ENCODE data around the gene SMPDL3A.

SMPDL3A gene

DNA sequence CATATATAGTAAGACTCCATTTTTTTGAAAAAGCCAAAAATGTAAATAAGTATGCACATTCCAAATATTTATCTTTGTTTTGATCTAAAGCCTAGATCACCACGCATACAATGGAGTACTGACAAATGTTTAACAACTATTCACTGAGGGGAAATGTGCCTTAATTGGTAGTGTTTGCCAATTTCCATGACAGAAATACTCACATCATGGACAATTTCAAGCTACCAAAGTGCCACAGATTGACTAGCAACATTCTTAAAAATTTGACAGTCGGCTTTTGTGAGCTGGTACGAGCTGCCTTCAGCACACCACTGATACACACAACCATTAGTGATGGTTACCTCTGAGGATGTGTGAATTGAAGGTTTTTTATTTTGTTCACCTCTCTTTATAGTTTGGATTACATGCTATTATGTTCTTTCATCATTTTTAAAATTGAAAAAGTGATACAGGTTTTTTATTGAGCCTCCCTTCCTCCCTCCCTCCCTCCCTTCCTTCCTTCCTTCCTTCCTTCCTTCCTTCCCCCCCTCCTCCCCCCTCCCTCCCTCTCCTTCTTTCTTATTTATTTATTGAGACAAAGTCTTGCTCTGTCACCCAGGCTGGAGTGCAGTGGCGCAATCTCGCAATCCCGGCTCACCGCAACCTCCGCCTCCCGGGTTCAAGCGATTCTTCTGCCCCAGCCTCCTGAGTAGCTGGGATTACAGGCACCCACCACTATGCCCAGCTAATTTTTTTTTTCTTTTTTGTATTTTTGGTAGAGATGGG, 19.2 kb downstream of the SMPDL3A start:
- no peak for DNase-seq

DNA sequence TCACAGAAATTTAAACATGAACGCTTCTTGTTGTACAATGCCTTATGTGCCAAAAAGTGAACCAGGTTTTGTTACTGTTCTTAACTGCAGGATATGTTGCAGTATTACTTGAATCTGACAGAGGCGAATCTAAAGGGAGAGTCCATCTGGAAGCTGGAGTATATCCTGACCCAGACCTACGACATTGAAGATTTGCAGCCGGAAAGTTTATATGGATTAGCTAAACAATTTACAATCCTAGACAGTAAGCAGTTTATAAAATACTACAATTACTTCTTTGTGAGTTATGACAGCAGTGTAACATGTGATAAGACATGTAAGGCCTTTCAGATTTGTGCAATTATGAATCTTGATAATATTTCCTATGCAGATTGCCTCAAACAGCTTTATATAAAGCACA, 19.9 kb downstream of the SMPDL3A start:
- no peak for DNase-seq

DNA sequence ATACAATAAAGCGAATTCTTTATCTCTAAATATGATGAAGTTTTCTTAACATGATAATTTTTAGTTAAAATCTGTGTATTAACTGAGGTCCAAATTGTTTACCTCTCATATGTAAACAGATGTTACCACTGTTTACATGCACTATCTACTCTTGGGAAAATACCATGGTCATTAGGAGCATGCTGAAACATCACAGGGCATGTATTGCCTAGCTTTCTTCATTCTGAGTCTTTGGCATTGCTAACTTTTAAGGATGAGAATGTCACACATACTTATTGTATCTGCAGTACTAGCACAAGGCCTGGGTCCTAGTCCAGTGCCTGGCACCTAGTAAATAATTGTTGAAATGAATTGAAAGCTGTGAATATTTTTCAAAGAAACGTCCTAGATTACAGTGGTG, 20.6 kb downstream of the SMPDL3A start:
- no peak for DNase-seq

DNA sequence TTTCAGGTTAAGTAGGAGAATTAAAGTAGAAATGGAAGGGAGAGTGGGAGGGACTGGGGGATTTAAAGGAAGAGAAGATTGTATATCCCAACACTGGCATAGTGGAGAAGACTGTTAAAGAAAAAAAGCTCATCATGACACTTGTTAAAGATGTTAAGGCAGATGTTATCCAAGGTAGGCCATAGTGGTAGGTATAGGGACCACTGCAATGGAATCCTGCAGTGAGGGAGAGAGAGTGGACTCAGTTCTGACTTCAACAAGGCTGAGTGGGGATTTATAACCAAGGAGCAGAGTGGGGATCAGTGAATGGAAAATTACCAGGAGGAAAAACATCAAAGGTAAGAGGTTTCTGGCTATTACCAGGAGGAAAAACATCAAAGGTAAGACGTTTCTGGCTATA, 21.1 kb downstream of the SMPDL3A start:
- no peak for DNase-seq

DNA sequence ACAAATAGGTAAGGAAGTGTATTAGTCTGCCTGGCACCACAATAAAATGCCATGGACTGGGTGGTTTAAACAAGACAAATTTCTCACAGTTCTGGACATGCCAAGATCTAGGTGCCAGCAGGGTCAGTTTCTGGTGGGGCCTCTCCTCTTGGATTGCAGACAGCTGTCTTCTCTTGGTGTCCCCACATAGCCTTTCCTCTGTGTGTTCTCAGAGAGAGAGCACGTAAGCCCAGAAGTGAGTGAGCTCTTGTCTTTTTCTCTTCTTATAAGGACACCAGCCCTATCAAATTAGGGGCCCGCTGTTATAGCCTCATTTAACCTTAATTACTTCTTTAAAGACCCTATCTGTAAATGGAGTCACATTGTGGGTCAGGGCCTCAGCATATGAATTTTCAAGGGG, 28.3 kb downstream of the SMPDL3A start:
- DNase-seq = no peak

DNA sequence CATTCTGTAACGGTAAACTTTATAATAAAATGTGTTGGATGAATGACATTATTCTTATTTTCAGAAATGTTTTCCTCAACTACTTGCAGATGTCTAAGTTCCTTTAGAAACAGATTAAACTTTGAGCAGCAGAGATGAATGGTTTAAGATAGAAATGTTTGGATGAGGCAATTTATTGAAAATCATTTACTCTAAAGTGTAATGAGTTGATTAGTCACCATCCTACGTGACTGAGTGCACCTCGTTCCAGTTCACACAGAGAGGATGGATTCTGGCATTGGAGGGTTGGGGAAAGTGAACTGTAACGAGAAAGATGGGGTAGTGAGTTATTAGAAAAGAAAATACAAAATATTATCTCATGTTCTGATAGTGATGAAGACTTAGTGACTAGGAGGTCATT, 28.7 kb downstream of the SMPDL3A start:
- no peak for DNase-seq

DNA sequence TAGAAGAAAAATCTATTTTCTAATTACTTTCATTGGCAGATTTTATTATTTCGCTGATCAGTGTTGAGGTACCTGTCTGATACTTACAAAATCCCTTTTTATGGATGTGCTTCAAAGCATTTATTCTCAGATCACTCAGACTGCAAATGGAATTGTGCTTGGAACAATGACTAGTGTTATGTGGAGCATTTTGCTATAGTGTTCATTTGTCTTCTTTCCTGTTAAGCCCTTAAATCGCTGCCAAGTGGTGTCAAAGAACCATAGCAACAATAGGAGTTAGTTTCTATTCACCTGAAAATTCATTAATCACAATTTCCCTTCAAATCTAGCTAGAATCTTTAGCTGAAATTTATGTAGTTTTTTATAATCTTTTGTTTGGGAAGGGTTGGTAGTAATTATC, 29.8 kb downstream of the SMPDL3A start:
- no peak for DNase-seq

DNA sequence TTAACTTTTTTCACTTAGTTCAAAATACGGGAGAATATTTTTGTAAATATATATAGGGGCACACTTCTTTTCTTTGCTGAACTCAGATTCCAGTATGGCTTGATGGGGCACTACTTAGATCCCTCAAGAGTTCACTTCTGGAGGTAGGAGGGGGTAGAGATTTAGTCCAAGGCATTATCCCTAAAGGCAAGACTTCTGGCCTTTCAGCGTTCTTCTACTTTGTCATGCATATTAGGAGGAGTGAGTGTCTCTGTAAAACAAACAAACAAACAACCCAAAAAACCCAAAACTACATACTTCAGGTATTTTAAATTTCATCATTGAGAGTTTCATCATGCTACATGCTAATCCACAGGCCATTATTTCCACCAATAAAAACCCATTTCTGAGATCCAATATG, 32.0 kb downstream of the SMPDL3A start:
- no peak for DNase-seq

DNA sequence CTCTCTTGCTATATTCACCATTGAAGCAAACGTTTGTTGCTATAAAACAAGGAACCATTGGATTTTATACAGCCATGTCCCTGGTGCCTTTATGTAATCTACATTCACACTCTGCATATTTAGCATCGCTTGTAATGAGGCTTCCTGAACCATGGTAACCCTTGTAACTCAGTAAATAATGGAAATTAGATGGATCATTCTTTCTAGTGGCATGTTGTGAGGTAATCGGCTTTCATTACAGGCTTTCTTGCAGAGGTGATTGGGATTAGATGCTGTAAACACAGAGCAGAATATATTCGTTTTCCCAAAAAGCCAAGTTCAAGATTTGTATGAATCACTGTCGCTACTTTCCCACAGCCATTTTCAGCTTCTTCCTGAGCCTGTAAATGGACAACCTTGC, 36.1 kb downstream of the SMPDL3A start:
- no peak for DNase-seq

DNA sequence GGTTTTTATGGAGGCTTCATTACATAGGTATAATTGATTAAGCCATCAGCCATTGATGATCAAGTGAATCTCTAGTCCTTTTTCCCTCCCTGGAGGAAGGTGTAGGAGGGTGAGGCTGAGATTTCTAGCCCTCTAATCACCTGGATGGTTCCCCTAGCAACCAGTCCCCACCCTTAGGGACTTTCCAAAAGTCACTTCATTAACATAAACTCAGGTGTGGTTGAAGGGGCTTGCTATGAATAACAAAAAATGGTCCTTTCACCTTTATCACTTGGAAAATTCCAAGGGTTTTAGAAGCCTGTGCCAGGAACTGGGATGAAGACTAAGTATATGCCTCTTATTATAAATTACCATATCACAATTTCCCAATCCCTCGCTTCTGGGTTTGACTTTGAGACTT, 40.4 kb downstream of the SMPDL3A start:
- no peak for DNase-seq

DNA sequence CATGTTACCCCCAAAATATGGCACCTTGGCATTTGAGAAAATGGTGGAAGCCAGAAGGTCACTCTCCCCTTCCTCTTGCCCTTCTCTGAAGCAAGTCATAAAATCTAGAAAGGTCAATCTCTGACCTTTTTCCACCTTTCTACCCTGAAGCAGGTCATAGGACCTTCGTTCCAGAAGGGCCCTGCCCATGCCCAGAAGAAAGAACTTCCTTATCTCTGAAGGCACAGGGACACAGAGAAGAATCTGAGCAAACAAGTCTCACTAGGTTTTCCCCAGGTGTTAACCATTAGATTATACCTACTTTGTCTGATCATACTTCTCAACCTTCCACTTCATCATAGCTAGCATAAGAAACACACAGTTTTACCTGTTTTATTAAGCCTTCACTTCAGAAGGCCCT, 42.5 kb downstream of the SMPDL3A start:
- no peak for DNase-seq

DNA sequence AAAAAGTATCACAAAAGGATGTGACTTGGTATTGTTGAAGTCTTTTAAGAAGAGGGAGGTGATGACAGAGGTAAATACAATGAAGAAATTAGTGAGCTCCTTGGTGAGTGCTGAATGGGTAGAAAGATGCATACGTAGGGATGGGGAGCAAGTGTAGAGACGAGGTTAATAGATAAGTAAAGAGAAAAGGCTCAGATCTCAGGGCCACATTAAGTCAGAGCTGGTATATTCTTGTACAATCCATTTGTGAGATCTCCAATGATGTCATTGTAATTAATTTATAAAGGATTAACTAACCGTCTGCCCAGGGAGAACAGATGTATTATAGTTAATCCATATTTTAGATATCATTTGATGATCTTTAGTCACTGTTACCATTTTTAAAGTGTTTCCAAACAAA, 43.4 kb downstream of the SMPDL3A start:
- DNase-seq = no peak

DNA sequence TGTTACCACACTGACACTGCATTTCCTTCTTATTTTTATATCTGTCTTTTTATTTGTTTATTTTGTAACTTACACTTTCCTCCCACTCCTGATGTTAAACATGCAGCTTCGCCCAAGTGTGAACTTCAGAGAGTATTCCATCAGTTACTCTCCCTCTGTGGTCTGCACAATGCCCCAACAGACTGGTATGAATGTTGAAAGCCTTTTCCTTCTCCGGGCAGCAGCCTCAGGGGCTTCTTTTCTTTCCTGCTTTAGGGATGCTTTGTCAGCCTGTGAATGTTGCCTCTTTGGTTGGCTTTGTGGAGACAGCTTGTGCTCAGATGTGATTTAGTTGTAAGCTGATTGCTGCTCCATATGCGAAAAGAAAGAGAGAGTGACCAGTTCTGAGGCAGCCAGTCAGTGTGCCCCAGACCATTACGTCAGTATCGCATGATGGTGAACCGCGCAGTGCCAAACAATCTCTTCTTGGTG, 44.0 kb downstream of the SMPDL3A start:
- DNase-seq = no peak

DNA sequence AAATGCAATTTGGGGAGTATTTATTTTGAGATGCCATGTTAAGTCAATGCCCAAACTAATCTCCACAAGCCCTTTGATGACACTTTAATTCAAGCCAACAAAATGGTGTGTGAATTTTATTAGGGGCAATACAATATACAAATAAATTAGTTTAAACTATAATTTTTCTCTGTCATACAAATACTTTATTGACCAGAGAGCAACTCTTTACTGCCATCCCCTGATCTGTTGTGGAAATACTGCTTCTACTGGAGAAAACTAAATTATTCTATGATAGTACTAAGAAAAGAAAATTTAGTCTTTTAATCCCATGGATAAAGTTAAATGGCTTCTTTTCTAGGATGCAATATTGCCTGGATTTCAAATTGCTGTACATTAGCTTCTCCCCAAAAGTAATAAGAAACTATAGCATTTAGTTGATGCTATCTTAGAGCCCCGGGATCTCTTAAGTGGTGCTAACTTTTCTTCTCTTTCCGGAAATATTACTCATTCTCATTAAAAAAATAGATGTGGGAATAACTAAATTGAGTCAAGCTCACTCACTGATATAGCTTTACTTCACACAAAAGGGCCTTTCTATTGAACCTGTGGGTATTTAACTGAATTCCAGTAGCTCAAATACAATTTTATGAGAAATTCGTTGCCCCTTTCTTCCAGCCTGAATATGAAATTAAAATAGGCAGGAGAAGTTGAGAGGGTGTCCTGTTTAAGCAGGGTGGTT, 49.2 kb downstream of the SMPDL3A start:
- DNase-seq = no peak

DNA sequence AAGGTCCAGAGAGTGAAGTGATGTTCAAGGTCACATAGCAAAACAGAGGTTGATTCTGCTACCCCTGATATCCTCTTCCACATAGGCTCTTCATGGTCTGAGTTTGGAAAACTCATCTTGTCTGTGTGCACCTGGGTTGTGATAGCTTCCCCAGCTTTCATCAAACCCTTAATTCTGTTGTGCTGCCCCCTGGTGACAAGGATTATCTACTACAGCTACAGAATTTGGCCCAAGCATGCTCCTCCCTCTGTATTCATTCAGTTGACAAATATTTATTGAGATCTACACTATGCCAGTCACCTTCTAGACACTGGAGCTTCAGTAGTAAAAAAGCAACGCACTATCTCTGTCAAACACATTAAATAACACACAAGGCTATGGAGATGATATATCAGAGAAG, 50.4 kb downstream of the SMPDL3A start:
- DNase-seq = peak in 4 of 5 donors; percentile 7 to 32 (median 30)

DNA sequence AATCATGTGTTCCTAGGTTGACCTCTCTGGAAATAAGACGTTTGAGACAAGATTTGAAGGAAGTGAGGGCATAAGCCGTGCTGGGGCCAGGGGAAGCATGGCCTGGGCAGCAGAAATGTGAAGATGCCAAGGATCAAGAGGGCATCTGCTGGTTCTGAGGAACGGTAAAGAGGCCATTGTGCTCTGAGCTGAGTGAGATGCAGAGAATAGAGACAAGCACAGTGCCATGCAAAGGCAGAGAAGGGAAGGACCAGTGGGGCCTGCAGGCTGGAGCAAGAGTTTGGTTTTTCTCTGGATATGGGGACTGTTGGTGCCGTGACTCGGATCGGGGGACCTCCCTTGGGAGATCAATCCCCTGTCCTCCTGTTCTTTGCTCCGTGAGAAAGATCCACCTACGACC, 50.8 kb downstream of the SMPDL3A start:
- DNase-seq = no peak

DNA sequence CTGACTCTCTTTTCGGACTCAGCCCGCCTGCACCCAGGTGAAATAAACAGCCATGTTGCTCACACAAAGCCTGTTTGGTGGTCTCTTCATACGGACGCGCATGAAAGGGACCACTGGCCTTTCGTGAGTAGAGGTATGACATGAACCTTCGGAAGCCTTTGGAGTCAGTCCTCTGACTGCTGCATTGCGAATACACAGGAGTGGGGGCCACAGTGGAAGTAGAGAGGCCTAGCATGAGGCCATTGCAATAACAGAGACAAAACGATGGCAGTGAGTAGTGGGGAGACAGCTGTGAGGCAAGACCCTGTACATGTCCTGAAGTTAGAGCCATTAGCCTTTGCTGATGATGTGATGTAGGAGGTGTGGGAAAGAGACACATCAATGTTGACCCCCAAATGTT, 56.4 kb downstream of the SMPDL3A start:
- DNase-seq = no peak

DNA sequence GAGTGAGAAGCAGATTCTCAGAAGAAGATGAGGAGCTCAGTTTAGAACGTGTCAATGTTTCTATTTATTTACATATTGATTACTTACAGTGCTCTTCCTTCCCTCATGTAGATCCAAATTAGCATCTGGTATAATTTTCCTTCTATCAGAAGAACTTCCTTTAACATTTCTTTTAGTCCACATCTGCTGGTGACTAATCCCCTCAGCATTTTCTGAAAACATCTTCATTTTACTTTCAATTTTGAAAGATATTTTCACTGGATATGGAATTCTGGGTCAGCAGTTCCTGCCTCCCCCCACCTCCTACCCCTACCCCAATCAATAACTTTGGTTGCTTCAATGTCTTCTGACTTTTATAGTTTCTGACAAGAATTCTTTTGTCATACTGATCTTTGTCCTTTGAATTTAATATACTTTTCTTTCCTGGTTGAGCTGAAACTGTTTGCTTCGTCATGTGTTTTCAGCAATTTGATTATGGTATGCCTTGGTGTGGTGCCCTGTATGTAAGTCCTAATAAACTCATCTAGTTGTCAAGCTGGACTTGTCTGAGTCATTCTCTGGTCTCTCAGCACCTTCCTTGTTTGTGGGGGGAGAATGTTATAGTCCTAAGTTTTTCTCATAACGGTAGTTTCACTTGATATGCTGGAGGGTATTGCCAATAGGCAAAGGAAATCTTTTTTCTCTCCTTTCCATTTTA, 57.0 kb downstream of the SMPDL3A start:
- no peak for DNase-seq

DNA sequence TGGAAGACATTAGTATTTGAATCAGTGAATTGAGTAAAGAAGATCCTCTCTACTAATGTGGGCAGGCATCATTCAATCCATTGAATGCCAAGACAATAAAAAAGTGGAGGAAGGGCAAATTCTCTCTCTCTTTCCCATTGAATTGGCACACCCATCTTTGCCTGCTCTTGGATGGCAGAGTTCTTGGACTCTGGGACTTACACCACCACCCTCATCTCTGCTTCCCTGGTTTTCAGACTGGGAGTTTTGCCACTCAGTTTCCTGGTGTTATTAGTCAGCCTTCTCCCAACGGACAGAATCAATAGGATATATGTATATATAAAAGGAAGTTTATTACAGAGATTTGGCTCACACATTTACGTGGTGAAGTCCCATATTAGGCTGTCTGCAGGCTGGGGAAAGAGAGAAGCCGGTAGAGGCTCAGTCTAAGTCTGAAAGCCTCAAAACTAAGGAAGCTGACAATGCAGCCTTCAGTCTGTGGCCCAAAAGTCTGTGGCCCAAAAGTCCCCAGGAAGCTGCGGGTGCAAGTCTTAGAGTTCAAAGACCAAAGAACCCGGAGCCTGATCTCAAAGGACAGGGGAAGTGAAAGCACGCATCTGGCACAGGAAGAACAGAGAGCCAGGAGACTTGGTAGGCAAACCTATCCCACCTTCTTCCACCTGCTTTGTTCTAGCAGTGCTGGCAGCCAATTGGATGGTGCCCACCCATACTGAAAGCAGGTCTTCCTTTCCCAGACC, 64.4 kb downstream of the SMPDL3A start:
- DNase-seq = no peak
